K562 (cell line): ENCODE measurements around the gene ZDHHC5. TPM values are rescaled to one million over a fixed set of nuclear protein-coding genes. Genes with fewer than 3 reads are reported as not detected.

Experiments
- ATF4 ChIP-seq: fragments of 450-650 bp; formaldehyde crosslinking; IDR thresholded peaks from 2 replicates; pipeline ENCODE4 v1.4.0; 2022; ENCODE audit warnings: mild to moderate bottlenecking, moderate library complexity
- CAMTA2 ChIP-seq: fragments of 250-450 bp; sonication (Bioruptor Pico); conservative IDR thresholded peaks from 2 replicates; pipeline ENCODE4 v1.5.1; 2022
- CBX3 ChIP-seq, 2 experiments: IDR thresholded peaks; 1 replicate in 1 of 2; 2 replicates in 1 of 2; pipeline ENCODE4 v1.6.1; 2012; ENCODE audit warnings: inconsistent platforms in 2 of 2, low read length in 2 of 2, borderline replicate concordance in 1 of 2, control low read depth in 1 of 2
- CLOCK ChIP-seq: fragments of 250-450 bp; sonication (Bioruptor Pico); IDR thresholded peaks from 2 replicates; pipeline ENCODE4 v1.4.0; 2020; ENCODE audit warnings: mild to moderate bottlenecking, moderate library complexity, borderline replicate concordance
- CTCFL ChIP-seq: IDR thresholded peaks from 2 replicates; pipeline ENCODE4 v1.6.1; 2011; ENCODE audit warnings: borderline replicate concordance, low read depth, mild to moderate bottlenecking, moderate library complexity, low read length; ENCODE audit not compliant: insufficient read depth, poor library complexity, severe bottlenecking
- KDM4B ChIP-seq, 2 experiments: fragments of 450-650 bp in 1 of 2; sonication (generic) in 1 of 2; IDR thresholded peaks; 2 replicates each; pipeline ENCODE4 v1.6.1; 2016 to 2017; ENCODE audit warnings: borderline replicate concordance in 2 of 2, antibody characterized with exemption in 1 of 2, low read depth in 1 of 2, mild to moderate bottlenecking in 1 of 2
- NFE2L1 ChIP-seq: fragments of 450-650 bp; IDR thresholded peaks from 2 replicates; pipeline ENCODE4 v1.6.1; 2016; ENCODE audit warnings: missing genetic modification characterization, low read depth, mild to moderate bottlenecking, missing compliant biosample characterization, moderate library complexity, borderline replicate concordance
- NFIX ChIP-seq: fragments of 250-450 bp; sonication (Bioruptor Pico); IDR thresholded peaks from 2 replicates; pipeline ENCODE4 v1.4.0; 2020; ENCODE audit warnings: low read depth, mild to moderate bottlenecking, moderate library complexity
- NR0B1 ChIP-seq: fragments of 450-650 bp; IDR thresholded peaks from one replicate; pipeline ENCODE4 v1.6.1; 2018; ENCODE audit warnings: mild to moderate bottlenecking, moderate library complexity; ENCODE audit not compliant: partially characterized antibody
- RCOR1 ChIP-seq, 2 experiments: IDR thresholded peaks; 2 replicates each; pipeline ENCODE4 v1.6.1; 2012; ENCODE audit warnings: low read depth in 2 of 2, low read length in 2 of 2, borderline replicate concordance in 1 of 2, improper control_type of control experiment in 1 of 2
- SFPQ ChIP-seq: fragments of 200-400 bp; formaldehyde crosslinking; IDR thresholded peaks from 2 replicates; pipeline ENCODE4 v1.6.1; 2017; ENCODE audit warnings: mild to moderate bottlenecking, low read depth, low read length, moderate library complexity
- TAF9B ChIP-seq: fragments of 450-650 bp; IDR thresholded peaks from 2 replicates; pipeline ENCODE4 v1.6.1; 2018; ENCODE audit warnings: mild to moderate bottlenecking; ENCODE audit not compliant: partially characterized antibody
- TCF15 ChIP-seq: fragments of 250-450 bp; sonication (Bioruptor Pico); IDR thresholded peaks from 2 replicates; pipeline ENCODE4 v1.8.0; 2022; ENCODE audit warnings: moderate library complexity, mild to moderate bottlenecking, inconsistent platforms
- TRIM24 ChIP-seq, 2 experiments: fragments of 450-650 bp; IDR thresholded peaks; 2 replicates each; pipeline ENCODE4 v1.6.1; 2016
- ZNF589 ChIP-seq: fragments of 200-800 bp; sonication (Bioruptor generic); IDR thresholded peaks from 2 replicates; pipeline ENCODE4 v1.6.1; 2016; ENCODE audit warnings: low read depth, missing genetic modification characterization, missing compliant biosample characterization
- ZNF695 ChIP-seq: fragments of 450-650 bp; formaldehyde crosslinking; IDR thresholded peaks from 2 replicates; pipeline ENCODE4 v1.4.0; 2020; ENCODE audit warnings: mild to moderate bottlenecking, moderate library complexity
- polyA plus RNA-seq, 8 experiments: library from polyadenylated mRNA; depleted of rRNA in 4 of 8; stranded (reverse) in 5 of 8; unstranded in 3 of 8; fragments of >200 nt; fragmentation: Nextera tagmentation in 2 of 8; fragmentation: Illumina TruSeq in 1 of 8; extraction: Ambion mirVana in 2 of 8; extraction: Trizol in 1 of 8; gene quantifications; 2 replicates each; pipeline versions ENCODE4 v1.2.1 to v1.2.3, GENCODE V29; 2011 to 2014; ENCODE audit warnings: inconsistent platforms in 1 of 8, missing spikeins in 1 of 8
- total RNA-seq, 7 experiments: library from RNA; depleted of rRNA in 6 of 7; stranded (reverse); fragments of >200 nt in 6 of 7; fragmentation: Illumina TruSeq in 2 of 7; extraction: Trizol in 2 of 7; gene quantifications; 2 replicates each; pipeline versions ENCODE4 v1.2.1 to v1.2.3, GENCODE V29; 2011 to 2021; ENCODE audit warnings: low replicate concordance in 1 of 7

Gene ZDHHC5
- total and polyA plus RNA-seq, 9 of the 15 experiments (the other 6 are each of a cell fraction or from before 2014, with no cell fraction given) = 3.8 to 64.2 (median 35.9) TPM

GRCh38 chr11:57667117-57667735 is 688 bp upstream of the ZDHHC5 start (continued):
- TF ChIP-seq ATF4 (no peak), TCF15 (no peak), NFE2L1 (no peak), CAMTA2 (CRISPR knock-in tag) (no peak), CBX3 (IDR thresholded peaks at IDR 0.05; ENCODE audit: borderline replicate concordance in 1 of 2, low read length in 2 of 2) (no peak; a peak in 1 of 3 replicates), ZNF695 (CRISPR knock-in tag) (no peak), CLOCK (CRISPR knock-in tag) (no peak), SFPQ (no peak), RCOR1 (IDR thresholded peaks at IDR 0.05; ENCODE audit: borderline replicate concordance in 1 of 2, low read depth in 2 of 2, low read length in 2 of 2) (no peak), TAF9B (peak; percentile 65), KDM4B (IDR thresholded peaks at IDR 0.05; ENCODE audit: borderline replicate concordance in 2 of 2, low read depth in 1 of 2) (no peak), TRIM24 (IDR thresholded peaks at IDR 0.05) (no peak), ZNF589 (CRISPR knock-in tag) (no peak; the same call in 1 of the 2 replicates), NR0B1 (no peak), NFIX (CRISPR knock-in tag) (no peak), CTCFL (no peak)
